Activated T-cell treated with anti-CD3 and anti-CD28 coated beads for 48 hours (primary cell): ENCODE measurements around the gene RHBDD3.

Experiments used
- DNase-seq: peaks from one replicate; pipeline ENCODE4 v3.0.0-alpha.2; 2020; ENCODE audit warnings: low read depth

RHBDD3 gene

GRCh38 chr22:29267858-29268510 lies at the start of gene RHBDD3, which contains the start of gene EWSR1:
Gene RHBDD3 (minus strand): TSS chr22:29267981. CDS start chr22:29265626, 2,355 bp downstream.
Gene EWSR1 (plus strand): TSS chr22:29268268. CDS start chr22:29268337, 69 bp downstream.
- DNase-seq, result peak; percentile 94

- no peak for DNase-seq
These were observed 48.5 kb upstream of the RHBDD3 start for GRCh38 chr22:29316141-29316828.

- no peak for DNase-seq
These were observed 47.7 kb upstream of the RHBDD3 start, which contains the start of gene RASL10A for GRCh38 chr22:29315286-29316140. Gene RASL10A (minus strand): TSS chr22:29315697. CDS start chr22:29315246, 451 bp downstream.

- DNase-seq, result no peak
These were observed 46.9 kb upstream of the RHBDD3 start for GRCh38 chr22:29314537-29315285.

- DNase-seq, result no peak
These were observed 46.0 kb upstream of the RHBDD3 start for GRCh38 chr22:29313576-29314466.

- peak; percentile 55 for DNase-seq
These were observed 45.4 kb upstream of the RHBDD3 start for GRCh38 chr22:29313126-29313575.

- DNase-seq, result no peak
These were observed 44.7 kb upstream of the RHBDD3 start for GRCh38 chr22:29312218-29313125.

- no peak for DNase-seq
These were observed 43.9 kb upstream of the RHBDD3 start for GRCh38 chr22:29311464-29312217.

GRCh38 chr22:29310863-29311339 lies 43.1 kb upstream of the RHBDD3 start:
- DNase-seq, result peak; percentile 69

GRCh38 chr22:29310065-29310862 lies 42.5 kb upstream of the RHBDD3 start:
- no peak for DNase-seq

GRCh38 chr22:29309332-29310064 lies 41.7 kb upstream of the RHBDD3 start:
- DNase-seq, result no peak

- peak; percentile 31 for DNase-seq
These were observed 41.0 kb upstream of the RHBDD3 start for GRCh38 chr22:29308791-29309262.

GRCh38 chr22:29308148-29308790 lies 40.5 kb upstream of the RHBDD3 start:
- DNase-seq, result no peak

GRCh38 chr22:29307596-29308147 lies 39.9 kb upstream of the RHBDD3 start:
- no peak for DNase-seq

GRCh38 chr22:29306835-29307595 lies 39.2 kb upstream of the RHBDD3 start:
- peak; percentile 34 for DNase-seq
